HFF-Myc (cell line): Measurements from ENCODE around the gene ADAP1.

Experiments
- DNase-seq: peaks from one replicate; pipeline ENCODE4 v3.0.0-alpha.2; 2011; ENCODE audit warnings: low read depth; ENCODE audit errors: extremely low read depth
- H3K4me3 ChIP-seq: replicated peaks from 2 replicates; pipeline ENCODE4 v1.5.1; 2011; ENCODE audit warnings: low read depth, mild to moderate bottlenecking, control low read depth, low read length
- TF ChIP-seq, protein P1 (sequence below): IDR thresholded peaks from 2 replicates; pipeline ENCODE4 v1.5.1; 2012; ENCODE audit warnings: mild to moderate bottlenecking, low read depth, low read length, control low read depth; ENCODE audit errors: missing control alignments

ADAP1 gene

DNA sequence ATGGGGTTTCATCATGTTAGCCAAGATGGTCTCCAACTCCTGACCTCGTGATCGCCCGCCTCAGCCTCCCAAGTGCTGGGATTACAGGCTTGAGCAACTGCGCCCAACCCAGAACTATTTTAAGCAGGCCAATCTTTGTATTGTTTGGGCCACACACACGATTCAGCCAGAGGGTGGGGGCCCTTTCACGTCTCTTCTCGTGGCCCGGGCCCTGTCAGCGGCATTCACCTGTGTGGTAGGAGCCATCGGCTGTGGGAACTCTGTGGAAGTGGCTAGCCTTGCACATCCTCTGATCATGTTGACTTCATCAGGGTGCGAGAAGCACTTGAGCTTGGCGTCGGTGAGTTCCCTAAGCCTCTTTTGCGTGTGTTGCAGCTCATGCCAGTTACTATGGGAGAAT, 105.3 kb downstream of the ADAP1 start:
- TF ChIP-seq, protein P1, sequence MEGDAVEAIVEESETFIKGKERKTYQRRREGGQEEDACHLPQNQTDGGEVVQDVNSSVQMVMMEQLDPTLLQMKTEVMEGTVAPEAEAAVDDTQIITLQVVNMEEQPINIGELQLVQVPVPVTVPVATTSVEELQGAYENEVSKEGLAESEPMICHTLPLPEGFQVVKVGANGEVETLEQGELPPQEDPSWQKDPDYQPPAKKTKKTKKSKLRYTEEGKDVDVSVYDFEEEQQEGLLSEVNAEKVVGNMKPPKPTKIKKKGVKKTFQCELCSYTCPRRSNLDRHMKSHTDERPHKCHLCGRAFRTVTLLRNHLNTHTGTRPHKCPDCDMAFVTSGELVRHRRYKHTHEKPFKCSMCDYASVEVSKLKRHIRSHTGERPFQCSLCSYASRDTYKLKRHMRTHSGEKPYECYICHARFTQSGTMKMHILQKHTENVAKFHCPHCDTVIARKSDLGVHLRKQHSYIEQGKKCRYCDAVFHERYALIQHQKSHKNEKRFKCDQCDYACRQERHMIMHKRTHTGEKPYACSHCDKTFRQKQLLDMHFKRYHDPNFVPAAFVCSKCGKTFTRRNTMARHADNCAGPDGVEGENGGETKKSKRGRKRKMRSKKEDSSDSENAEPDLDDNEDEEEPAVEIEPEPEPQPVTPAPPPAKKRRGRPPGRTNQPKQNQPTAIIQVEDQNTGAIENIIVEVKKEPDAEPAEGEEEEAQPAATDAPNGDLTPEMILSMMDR, result no peak
- H3K4me3 ChIP-seq, result no peak overlapping the region
- DNase-seq, result no peak
